Colonic mucosa (tissue), 4 donors: ENCODE data around the gene SERPINA1. TPM values are rescaled to one million over a fixed set of nuclear protein-coding genes. Genes with fewer than 3 reads are reported as not detected.

Experiments
- DNase-seq: peaks from one replicate; pipeline ENCODE4 v3.0.0-alpha.2; 2020
- H3K27ac ChIP-seq: fragments of 200-600 bp; one replicate; pipeline ENCODE4 v1.8.0; 2021
- H3K27me3 ChIP-seq: fragments of 200-600 bp; one replicate; pipeline ENCODE4 v1.8.0; 2021
- H3K36me3 ChIP-seq: fragments of 200-600 bp; one replicate; pipeline ENCODE4 v1.8.0; 2021
- H3K4me1 ChIP-seq: fragments of 200-600 bp; one replicate; pipeline ENCODE4 v1.8.0; 2021; ENCODE audit warnings: mild to moderate bottlenecking
- H3K4me3 ChIP-seq: fragments of 200-600 bp; one replicate; pipeline ENCODE4 v1.8.0; 2021
- H3K9ac ChIP-seq, 2 donors: one replicate each; pipeline ENCODE4 v1.7.0; 2013; ENCODE audit warnings: control low read depth in 2 of 2, low read depth in 2 of 2, low read length in 2 of 2
- H3K9me3 ChIP-seq: fragments of 200-600 bp; one replicate; pipeline ENCODE4 v1.8.0; 2021
- intact Hi-C: fragments of 100-400 bp; cut with DNase I; formaldehyde crosslinking; loops from one replicate; pipeline ENCODE4 v1.14.1; 2022
- total RNA-seq, 2 donors: library from RNA; stranded (reverse); fragmentation: NEBNext Ultra II Directional in 1 of 2; extraction: Animal tissue kit (Norgen Biotek cat#: 25700) in 1 of 2; gene quantifications; one replicate each; pipeline ENCODE4 v1.2.1, GENCODE V29; 2021
- TF ChIP-seq, protein P1 (sequence below): fragments of 200-600 bp; IDR thresholded peaks from one replicate; pipeline ENCODE4 v1.8.0; 2022; ENCODE audit warnings: antibody characterized with exemption, mild to moderate bottlenecking
- donor health status: healthy.
- donor health status: DM: no; HTN: no; CAD: no.
- donor health status: DM: no; HTN: no; CAD: no.

SERPINA1 gene
- total RNA-seq, 2 donors from 2014 or later, result 153 to 278 TPM

DNA sequence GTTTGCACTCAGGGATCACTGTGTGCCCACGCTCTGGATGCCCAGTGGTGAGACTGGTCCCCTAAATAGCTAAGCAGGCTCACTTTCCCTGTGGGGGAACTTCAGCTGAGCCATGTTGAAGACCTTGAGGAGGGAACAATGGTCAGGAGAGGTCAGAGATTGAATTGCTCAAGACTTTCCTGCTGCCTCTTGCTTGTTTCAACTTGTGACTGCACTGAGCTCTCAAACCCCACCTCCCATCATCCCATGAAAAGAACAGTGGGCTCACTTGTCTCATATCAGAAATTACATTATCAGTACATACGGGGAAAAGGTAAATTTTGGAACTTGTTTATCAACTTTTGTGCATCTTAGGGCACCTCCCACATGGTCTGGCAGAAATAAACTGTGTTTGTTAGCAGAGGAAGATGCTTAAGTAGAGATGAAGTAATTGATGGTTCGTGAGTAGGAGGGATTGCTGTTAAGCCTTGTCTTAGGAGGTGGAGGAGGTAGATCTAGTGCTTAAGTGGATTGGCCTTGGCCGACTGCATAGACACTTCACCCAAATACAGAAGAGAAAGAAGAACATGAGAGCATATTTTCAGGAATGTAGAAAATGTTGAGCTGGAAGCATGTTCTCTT is 15.0 kb upstream of the SERPINA1 start:
- H3K4me1 ChIP-seq, result no peaks in the 10 kb centered on the region
- no peak overlapping the region for H3K9ac ChIP-seq
- no peak overlapping the region for H3K27ac ChIP-seq
- no peaks in the 10 kb centered on the region for H3K36me3 ChIP-seq
- H3K9me3 ChIP-seq, result no peaks in the 10 kb centered on the region
- no peak overlapping the region for H3K4me3 ChIP-seq
- TF ChIP-seq, protein P1, sequence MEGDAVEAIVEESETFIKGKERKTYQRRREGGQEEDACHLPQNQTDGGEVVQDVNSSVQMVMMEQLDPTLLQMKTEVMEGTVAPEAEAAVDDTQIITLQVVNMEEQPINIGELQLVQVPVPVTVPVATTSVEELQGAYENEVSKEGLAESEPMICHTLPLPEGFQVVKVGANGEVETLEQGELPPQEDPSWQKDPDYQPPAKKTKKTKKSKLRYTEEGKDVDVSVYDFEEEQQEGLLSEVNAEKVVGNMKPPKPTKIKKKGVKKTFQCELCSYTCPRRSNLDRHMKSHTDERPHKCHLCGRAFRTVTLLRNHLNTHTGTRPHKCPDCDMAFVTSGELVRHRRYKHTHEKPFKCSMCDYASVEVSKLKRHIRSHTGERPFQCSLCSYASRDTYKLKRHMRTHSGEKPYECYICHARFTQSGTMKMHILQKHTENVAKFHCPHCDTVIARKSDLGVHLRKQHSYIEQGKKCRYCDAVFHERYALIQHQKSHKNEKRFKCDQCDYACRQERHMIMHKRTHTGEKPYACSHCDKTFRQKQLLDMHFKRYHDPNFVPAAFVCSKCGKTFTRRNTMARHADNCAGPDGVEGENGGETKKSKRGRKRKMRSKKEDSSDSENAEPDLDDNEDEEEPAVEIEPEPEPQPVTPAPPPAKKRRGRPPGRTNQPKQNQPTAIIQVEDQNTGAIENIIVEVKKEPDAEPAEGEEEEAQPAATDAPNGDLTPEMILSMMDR, result no peak
- no peaks in the 10 kb centered on the region for H3K27me3 ChIP-seq
- no peak for DNase-seq
- intact Hi-C loops, result no loop called here

DNA sequence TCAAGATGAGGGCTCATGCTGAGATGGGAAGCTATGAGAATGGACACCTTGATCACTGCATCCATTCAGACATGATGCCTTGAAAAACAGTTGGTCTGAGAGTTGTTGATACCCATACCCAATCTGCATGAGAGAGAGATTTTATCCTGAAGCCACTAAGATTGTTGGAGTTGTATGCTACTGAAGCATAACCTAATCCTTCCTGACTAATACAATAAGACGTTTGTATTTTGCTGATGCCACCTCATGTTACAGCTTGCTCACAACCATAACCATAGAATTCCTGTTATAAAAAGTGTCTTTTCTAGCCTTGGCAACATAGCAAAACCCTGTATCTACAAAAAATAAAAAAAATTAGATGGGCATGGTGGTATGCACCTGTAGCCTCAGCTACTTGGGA is 12.7 kb upstream of the SERPINA1 start:
- Histone ChIP-seq H3K9ac (no peak overlapping the region), H3K27me3 (no peaks in the 10 kb centered on the region), H3K27ac (no peak overlapping the region), H3K36me3 (no peaks in the 10 kb centered on the region), H3K4me3 (no peak overlapping the region), H3K9me3 (no peaks in the 10 kb centered on the region), H3K4me1 (no peaks in the 10 kb centered on the region)
- TF ChIP-seq, protein P1, result no peak
- no peak for DNase-seq
- intact Hi-C loops, result no loop called here

DNA sequence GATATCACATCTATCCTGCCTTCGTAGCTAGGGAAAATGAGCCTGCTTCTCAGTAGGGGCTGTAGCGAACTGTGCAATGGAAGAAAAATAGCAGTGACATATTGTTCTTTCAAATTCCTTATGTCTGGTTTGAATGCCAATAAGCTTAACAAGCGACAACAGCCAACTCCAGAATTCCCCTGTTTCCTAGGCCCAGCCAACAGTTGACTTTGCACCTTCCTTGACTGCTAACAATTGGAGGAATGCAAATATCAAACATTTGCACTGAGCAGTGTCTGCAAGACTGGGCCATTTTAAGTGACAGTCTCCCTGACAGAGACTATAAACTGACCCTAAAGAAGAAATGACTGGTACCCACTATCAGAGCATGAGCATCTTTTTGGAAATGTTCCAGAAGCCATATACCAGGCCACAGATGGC is 12.0 kb upstream of the SERPINA1 start:
- Histone ChIP-seq H3K4me3 (no peak overlapping the region), H3K9me3 (no peaks in the 10 kb centered on the region), H3K36me3 (no peaks in the 10 kb centered on the region), H3K27me3 (no peaks in the 10 kb centered on the region), H3K4me1 (no peaks in the 10 kb centered on the region), H3K27ac (no peak overlapping the region), H3K9ac (no peak overlapping the region)
- intact Hi-C loops, result no loop called here
- TF ChIP-seq, protein P1, result no peak
- DNase-seq, result no peak

DNA sequence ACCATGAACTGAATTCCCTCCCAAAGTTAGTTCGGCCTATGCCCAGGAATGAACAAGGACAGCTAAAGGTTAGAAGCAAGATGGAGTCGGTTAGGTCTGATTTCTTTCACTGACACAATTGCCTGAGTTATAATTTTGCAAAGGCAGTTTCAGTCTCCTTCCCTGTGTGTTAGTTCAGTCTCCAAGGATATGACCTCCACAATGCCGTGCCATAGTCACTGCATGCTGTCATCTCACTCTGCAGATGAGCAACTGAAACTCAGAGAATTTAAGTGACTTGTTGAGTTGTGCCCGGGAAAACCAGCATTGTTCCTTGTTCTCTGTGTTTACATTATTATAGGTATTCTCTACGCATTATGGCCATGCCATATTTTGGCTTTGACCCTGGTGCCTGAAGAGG is 10.1 kb upstream of the SERPINA1 start:
- H3K9ac ChIP-seq, result no peak overlapping the region
- no peak for DNase-seq
- H3K27ac ChIP-seq, result no peak overlapping the region
- no peaks in the 10 kb centered on the region for H3K36me3 ChIP-seq
- H3K9me3 ChIP-seq, result no peaks in the 10 kb centered on the region
- intact Hi-C loops, result no loop called here
- H3K4me3 ChIP-seq, result no peak overlapping the region
- no peaks in the 10 kb centered on the region for H3K4me1 ChIP-seq
- no peaks in the 10 kb centered on the region for H3K27me3 ChIP-seq
- TF ChIP-seq, protein P1, result no peak

DNA sequence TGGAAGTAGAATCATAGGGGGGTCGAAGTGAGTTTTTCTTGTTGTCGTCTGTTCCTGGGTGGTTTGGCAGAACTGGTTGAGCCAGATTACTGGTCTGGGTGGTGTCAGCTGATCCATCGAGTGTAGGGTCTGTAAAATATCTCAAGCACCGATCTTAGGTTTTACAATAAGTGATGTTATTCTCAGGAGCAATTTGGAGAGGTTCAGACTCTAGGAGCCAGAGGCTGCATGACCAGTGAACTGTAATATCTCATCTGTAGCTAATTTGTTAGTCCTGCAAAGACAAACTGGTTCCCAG is 9.7 kb upstream of the SERPINA1 start:
- no peaks in the 10 kb centered on the region for H3K4me1 ChIP-seq
- no peak for DNase-seq
- no peaks in the 10 kb centered on the region for H3K27me3 ChIP-seq
- no peak overlapping the region for H3K9ac ChIP-seq
- H3K36me3 ChIP-seq, result no peaks in the 10 kb centered on the region
- intact Hi-C loops, result no loop called here
- TF ChIP-seq, protein P1, result no peak
- no peaks in the 10 kb centered on the region for H3K9me3 ChIP-seq
- no peak overlapping the region for H3K27ac ChIP-seq
- H3K4me3 ChIP-seq, result no peak overlapping the region
